Measurements from ENCODE around the gene MROH7. TPM values are rescaled to one million over a fixed set of nuclear protein-coding genes. Genes with fewer than 3 reads are reported as not detected.

MROH7 gene
- polyA plus RNA-seq, 1 donor from 2014 or later = not detected

DNA sequence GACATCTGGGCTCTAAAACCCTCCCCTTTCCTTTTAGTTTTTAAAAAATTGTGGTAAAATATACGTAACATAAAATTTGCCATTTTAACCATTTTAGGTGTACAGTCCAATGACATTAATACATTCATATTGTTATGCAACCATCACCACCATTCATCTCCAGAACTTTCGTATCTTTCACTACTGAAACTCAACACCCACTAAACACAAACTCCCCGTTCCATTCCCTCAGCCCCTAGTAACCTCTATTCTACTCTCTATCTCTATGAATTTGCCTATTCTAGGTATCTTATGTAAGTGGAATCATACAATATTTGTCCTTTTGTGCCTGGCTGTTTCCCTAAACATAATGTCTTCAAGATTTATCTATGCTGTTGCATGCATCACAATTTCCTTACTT, 54.7 kb downstream of the MROH7 start:
- Histone ChIP-seq H3K79me2 (replicated peaks; ENCODE audit: insufficient read depth, low read length) (no peaks in the 10 kb centered on the region), H2AFZ (ENCODE audit: low read depth, low read length) (no peak overlapping the region), H3K4me2 (ENCODE audit: low read length) (no peak overlapping the region), H3K9me2 (ENCODE audit: insufficient read depth, low read length) (no peaks in the 10 kb centered on the region), H3K9me3 (ENCODE audit: low read length) (no peaks in the 10 kb centered on the region), H3K4me3 (ENCODE audit: low read length) (no peak overlapping the region), H3F3A (ENCODE audit: insufficient read depth, low read length, poor library complexity, severe bottlenecking) (no peaks in the 10 kb centered on the region), H4K20me1 (ENCODE audit: insufficient read depth) (no peaks in the 10 kb centered on the region), H3K27me3 (ENCODE audit: insufficient read depth, low read depth, low read length) (no peaks in the 10 kb centered on the region), H3K36me3 (ENCODE audit: insufficient read depth, low read length) (no peaks in the 10 kb centered on the region), H3K27ac (ENCODE audit: low read length) (no peak overlapping the region), H3K9ac (ENCODE audit: low read length) (no peak overlapping the region)
- no peak for TF ChIP-seq CTCF (IDR thresholded peaks at IDR 0.05; ENCODE audit: poor library complexity, severe bottlenecking)
- no peak for TF ChIP-seq EP300 (conservative IDR thresholded peaks at IDR 0.05; ENCODE audit: poor library complexity, severe bottlenecking)
- TF ChIP-seq POLR2AphosphoS5 (IDR thresholded peaks at IDR 0.05) = no peak
- no peak for TF ChIP-seq MXI1 (conservative IDR thresholded peaks at IDR 0.05; ENCODE audit: poor library complexity, severe bottlenecking)
- TF ChIP-seq EZH2 (IDR thresholded peaks at IDR 0.05; ENCODE audit: borderline replicate concordance, insufficient read depth, low read length, poor library complexity, severe bottlenecking) = no peak
- no peak for TF ChIP-seq TAF1 (IDR thresholded peaks at IDR 0.05; ENCODE audit: low read depth)

GRCh38 chr1:54697896-54698295, 56.3 kb downstream of the MROH7 start:
- H3K36me3 ChIP-seq (ENCODE audit: insufficient read depth, low read length) = no peaks in the 10 kb centered on the region
- H3K9ac ChIP-seq (ENCODE audit: low read length) = no peak overlapping the region
- H3K4me2 ChIP-seq (ENCODE audit: low read length) = no peak overlapping the region
- no peak for TF ChIP-seq CTCF (IDR thresholded peaks at IDR 0.05; ENCODE audit: poor library complexity, severe bottlenecking)
- TF ChIP-seq RAD21 (conservative IDR thresholded peaks at IDR 0.05) = no peak
- TF ChIP-seq, protein P1, sequence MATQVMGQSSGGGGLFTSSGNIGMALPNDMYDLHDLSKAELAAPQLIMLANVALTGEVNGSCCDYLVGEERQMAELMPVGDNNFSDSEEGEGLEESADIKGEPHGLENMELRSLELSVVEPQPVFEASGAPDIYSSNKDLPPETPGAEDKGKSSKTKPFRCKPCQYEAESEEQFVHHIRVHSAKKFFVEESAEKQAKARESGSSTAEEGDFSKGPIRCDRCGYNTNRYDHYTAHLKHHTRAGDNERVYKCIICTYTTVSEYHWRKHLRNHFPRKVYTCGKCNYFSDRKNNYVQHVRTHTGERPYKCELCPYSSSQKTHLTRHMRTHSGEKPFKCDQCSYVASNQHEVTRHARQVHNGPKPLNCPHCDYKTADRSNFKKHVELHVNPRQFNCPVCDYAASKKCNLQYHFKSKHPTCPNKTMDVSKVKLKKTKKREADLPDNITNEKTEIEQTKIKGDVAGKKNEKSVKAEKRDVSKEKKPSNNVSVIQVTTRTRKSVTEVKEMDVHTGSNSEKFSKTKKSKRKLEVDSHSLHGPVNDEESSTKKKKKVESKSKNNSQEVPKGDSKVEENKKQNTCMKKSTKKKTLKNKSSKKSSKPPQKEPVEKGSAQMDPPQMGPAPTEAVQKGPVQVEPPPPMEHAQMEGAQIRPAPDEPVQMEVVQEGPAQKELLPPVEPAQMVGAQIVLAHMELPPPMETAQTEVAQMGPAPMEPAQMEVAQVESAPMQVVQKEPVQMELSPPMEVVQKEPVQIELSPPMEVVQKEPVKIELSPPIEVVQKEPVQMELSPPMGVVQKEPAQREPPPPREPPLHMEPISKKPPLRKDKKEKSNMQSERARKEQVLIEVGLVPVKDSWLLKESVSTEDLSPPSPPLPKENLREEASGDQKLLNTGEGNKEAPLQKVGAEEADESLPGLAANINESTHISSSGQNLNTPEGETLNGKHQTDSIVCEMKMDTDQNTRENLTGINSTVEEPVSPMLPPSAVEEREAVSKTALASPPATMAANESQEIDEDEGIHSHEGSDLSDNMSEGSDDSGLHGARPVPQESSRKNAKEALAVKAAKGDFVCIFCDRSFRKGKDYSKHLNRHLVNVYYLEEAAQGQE (IDR thresholded peaks at IDR 0.05; ENCODE audit: borderline replicate concordance) = no peak
- no peak for TF ChIP-seq TAF1 (IDR thresholded peaks at IDR 0.05; ENCODE audit: low read depth)
- TF ChIP-seq EZH2 (IDR thresholded peaks at IDR 0.05; ENCODE audit: borderline replicate concordance, insufficient read depth, low read length, poor library complexity, severe bottlenecking) = no peak
- TF ChIP-seq POLR2AphosphoS5 (IDR thresholded peaks at IDR 0.05) = no peak
- TF ChIP-seq MXI1 (conservative IDR thresholded peaks at IDR 0.05; ENCODE audit: poor library complexity, severe bottlenecking) = no peak
- no peak for TF ChIP-seq EP300 (conservative IDR thresholded peaks at IDR 0.05; ENCODE audit: poor library complexity, severe bottlenecking)
- no peak for TF ChIP-seq SMC3 (conservative IDR thresholded peaks at IDR 0.05; ENCODE audit: poor library complexity)
- H3F3A ChIP-seq (ENCODE audit: insufficient read depth, low read length, poor library complexity, severe bottlenecking) = no peaks in the 10 kb centered on the region
- H3K27ac ChIP-seq (ENCODE audit: low read length) = no peak overlapping the region
- no peak overlapping the region for H2AFZ ChIP-seq (ENCODE audit: low read depth, low read length)
- H3K4me3 ChIP-seq (ENCODE audit: low read length) = no peak overlapping the region
- no peaks in the 10 kb centered on the region for H4K20me1 ChIP-seq (ENCODE audit: insufficient read depth)
- no peaks in the 10 kb centered on the region for H3K27me3 ChIP-seq (ENCODE audit: insufficient read depth, low read depth, low read length)
- no peaks in the 10 kb centered on the region for H3K9me2 ChIP-seq (ENCODE audit: insufficient read depth, low read length)
- H3K79me2 ChIP-seq (replicated peaks; ENCODE audit: insufficient read depth, low read length) = no peaks in the 10 kb centered on the region
- H3K9me3 ChIP-seq (ENCODE audit: low read length) = no peaks in the 10 kb centered on the region

Data from neural cell (in vitro differentiated cells).